Hindlimb muscle (tissue), 1 donor: Measurements from ENCODE around the gene YIPF1. TPM values are rescaled to one million over a fixed set of nuclear protein-coding genes. Genes with fewer than 3 reads are reported as not detected.
A peak's percentile ranks its signal among the peaks of the same experiment; 100 is the strongest.
"Not testable (repeated sequence)": the region's sequence is repeated elsewhere in the genome, so short reads cannot be mapped to it uniquely, and the experiment has no call there.

Experiments
- DNase-seq: peaks from one replicate; pipeline ENCODE4 v3.0.0-alpha.2; 2013
- polyA plus RNA-seq: library from polyadenylated mRNA; unstranded; fragments of 120-200 nt; gene quantifications from one replicate; pipeline ENCODE4 v1.2.1, GENCODE V29; 2013; ENCODE audit not compliant: insufficient read length

YIPF1 gene
- polyA plus RNA-seq, 1 donor, result 14.4 TPM

DNA sequence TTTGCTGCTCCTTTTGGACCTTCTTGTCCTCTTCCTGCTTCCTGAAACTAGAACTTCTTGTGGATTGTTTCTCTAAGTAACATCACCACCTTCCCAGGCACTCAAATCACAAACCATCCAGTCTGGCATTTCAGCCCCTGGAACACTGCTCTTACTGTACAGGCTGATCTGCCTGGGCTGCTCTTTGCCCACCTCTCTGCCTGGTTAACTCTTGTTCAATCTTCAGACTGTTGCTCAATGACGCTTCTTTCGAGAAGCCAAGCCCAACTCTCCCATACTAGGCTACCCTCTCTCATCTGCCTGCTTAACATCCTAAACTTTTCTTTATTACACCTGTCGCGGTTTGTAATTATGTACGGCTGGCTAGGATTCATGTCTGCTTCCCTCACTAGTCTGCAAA is 5.0 kb upstream of the YIPF1 start:
- no peak for DNase-seq

DNA sequence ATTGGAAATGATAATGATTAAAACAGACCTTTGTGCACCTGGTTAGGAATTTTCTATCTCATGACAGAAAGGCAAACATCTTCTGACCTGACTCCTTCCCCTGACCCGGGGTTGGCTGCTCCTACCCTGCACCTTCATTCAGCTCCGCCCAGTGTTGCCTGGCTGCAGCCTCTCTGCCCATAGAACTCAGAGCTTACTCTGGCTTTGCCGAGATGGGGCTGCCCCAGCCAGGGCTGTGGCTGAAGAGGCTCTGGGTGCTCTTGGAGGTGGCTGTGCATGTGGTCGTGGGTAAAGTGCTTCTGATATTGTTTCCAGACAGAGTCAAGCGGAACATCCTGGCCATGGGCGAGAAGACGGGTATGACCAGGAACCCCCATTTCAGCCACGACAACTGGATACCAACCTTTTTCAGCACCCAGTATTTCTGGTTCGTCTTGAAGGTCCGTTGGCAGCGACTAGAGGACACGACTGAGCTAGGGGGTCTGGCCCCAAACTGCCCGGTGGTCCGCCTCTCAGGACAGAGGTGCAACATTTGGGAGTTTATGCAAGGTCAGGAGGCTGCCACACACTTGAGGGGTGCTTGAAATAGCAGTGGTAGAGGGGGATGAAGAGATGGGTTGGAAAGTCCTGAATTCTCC is 4.5 kb upstream of the YIPF1 start, which contains the start of gene DIO1:
Gene DIO1, plus strand, starts transcription at position 189 of the 638 bp plus-strand sequence. Its CDS starts 24 bp downstream, at position 213.
- DNase-seq, result no peak

DNA sequence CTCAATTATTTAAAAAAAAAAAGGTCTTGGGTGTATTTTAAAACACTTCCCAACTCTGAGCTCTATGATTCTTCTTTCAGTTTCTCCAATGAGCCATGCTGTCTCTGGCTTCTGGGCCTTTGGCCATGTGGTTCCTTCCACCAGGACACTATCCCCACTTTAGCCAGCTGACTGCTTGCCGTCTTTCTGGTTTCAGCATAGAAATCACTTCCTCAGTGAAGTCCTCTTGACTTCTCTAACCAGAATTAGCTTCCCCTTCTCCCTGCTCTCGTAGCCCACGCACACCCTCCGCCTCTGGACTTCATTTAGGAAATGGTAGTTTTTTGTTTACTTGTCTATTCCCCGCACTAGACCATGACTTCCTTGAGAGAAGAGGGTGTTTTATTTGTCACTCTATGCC is 3.3 kb upstream of the YIPF1 start:
- DNase-seq, result peak; percentile 10

DNA sequence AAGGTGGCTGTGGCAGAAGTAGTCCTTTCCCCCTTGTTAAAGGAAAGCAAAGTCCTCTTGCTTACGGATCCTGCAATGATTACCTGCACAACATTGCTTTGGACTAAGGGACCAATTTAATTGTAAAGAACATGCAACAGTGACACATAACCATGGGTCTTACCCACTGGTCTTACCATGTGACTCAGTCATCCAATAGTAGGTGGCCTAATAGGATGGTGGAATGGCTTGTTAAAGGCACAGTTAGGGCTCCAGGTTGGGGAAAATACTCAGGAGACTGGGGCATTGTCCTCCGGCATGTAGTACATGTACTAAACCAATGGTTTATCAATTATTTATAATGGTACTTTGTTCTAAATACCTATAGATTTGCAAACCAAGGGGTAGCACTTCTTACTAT is 2.1 kb upstream of the YIPF1 start:
- no peak for DNase-seq

DNA sequence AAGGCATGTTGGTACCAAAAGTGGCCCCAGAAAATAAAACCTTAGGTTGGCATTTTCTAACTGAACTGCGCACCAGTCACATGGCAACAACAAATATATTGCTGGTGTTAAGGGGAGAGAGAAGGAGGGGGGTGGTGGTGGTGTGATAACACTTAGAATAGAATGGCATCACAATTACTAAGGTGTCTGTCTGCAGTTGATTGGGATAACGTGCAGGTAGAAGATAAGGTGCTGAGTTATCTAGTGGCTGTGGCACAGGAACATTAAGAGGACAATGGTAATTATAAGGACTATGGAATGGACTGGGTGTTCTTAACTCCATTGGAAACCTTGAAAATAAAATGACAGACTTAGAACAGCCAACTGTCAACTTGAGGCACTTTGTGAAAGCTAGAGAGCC is 1.4 kb upstream of the YIPF1 start:
- DNase-seq, result no peak

DNA sequence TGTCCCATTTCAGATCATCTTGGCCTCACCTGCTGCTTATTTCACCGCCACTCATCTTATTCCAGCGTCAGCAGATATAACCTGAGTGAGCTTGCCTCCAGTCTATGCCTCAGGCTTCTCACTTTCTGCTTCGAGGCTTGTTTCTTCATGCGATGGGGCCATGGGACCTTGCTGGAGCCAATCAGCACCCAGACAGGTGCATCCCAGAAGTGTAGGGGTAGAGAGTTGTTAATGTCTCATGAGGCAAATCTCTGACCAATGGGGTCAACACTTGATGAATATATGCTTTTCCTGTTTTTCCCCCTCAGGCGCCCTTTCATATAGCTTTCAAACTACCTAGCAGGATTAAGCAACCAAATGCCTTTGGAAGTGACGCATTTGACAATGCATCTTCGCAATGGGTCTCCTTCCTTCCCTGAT is 935 bp upstream of the YIPF1 start:
- DNase-seq, result no peak

DNA sequence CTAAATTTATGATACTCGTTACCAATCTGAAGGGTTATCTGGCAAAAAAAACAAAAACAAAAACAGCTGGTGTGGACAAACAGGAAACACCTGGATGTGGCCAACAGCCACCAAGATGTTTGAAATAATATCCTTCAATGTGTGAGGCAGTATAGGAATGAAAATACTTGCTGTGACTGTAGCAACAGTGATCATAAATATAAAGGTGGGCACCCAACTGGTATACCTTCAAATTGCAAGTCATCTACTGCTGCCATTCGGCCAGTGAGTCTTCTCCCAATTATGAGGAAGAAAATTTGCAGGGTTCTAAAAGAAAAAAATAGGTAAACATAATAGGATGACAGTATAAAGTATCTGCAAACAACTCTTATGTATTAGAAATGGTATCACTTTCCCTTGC is 916 bp downstream of the YIPF1 start:
- DNase-seq, result no peak

DNA sequence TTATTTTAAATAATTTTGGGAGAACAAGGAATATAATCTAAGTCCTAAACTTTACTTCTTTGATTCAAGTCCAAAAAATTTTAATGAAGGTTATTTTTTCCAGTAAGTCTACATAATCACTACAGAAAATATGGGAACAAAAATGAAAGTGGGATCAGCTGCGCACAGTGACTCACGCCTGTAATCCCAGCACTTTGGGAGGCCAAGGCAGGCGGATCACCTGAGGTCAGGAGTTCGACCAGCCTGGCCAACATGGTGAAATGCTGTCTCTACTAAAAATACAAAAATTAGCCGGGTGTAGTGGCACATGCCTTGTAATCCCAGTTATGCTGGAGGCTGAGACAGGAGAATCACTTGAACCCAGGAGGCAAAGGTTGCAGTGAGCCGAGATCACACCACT is 6.0 kb downstream of the YIPF1 start:
- not testable (repeated sequence) for DNase-seq

DNA sequence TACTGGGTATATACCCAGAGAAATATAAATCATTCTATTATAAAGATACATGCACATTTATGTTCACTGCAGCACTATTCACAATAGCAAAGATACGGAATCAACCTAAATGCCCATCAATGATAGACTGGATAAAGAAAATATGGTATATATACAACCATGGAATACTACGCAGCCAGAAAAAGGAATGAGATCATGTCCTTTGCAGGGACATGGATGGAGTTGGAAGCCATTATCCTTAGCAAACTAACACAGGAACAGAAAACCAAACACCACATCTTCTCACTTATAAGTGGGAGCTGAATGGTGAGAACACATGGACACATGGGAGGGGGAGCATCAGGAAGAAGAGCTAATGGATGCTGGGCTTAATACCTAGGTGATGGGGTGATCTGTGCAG is 7.7 kb downstream of the YIPF1 start:
- DNase-seq, result not testable (repeated sequence)

DNA sequence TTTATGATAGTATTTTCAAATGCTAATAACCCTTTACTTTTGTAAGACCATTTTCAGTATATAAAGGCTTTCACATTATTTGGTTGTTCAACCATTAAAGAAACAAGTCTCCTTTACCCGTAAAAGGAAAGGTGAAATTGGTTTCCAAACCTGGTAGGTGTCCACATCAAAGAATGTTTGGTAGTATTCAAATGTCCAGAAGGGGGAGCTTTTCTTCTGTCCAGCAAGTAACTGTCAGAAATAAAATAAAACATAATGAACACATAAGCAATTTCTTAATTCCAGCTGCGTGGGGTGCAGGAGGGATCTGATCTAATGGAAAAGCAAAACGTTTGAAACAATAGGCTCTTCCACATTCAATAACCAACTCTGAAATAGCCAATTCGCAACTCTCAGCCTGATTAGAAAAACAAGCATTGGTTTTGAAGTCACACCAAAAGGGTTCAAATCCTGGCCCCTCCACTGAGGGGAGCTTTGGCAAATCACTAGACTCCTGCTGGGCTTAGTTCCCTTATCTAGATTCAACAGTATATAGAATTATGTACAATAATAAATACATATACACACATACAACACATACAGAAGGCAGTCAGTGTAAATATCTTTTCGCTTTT is 11.0 kb downstream of the YIPF1 start:
- peak; percentile 32 for DNase-seq

DNA sequence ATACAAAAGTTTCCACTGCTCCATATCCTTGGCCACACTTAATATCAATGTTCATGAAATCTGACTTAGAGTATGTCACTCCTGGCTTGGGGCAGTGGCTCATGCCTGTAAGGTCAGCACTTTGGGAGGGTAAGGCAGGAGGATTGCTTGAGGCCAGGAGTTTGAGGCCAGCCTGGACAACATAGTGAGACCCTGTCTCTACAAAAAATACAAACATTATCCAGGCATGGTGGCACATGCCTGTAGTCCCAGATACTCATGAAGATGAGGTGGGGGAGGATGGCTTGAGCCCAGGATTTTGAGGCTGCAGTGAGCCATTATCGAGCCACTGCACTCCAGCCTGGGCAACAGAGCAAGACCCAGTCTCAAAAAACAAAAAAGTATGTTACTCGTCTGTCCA is 14.4 kb downstream of the YIPF1 start:
- not testable (repeated sequence) for DNase-seq

DNA sequence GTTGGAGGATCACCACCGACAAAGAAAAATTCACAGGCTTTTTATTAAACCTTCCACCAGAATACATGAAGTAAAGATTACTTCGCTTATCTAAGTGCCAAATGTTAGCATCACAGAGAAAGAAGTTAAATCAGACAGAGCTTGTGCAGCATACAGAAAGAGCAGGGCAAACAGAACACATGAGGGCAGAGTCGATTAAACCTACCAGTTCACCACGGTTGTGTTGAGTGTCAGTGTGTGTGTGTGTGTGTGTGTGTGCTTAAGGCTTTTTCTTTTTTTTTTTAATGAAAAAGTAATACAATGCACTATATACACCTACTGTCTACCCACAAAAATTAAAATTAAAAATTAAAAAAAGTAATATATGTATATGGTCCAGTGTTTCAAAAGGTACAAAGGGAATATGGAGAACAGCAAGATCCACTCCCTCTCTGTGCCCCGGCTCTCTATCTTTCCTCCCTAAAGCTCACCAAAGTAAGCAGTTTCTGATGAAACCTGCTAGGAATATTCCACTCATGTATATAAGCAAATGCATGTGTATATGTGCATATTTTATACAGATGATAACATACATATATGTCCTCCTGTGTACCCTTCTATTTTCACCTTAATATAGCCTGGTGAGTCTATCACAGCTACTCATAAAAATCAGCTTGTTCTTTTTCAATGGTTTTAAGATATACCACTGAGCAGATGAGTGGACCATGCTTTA is 17.7 kb downstream of the YIPF1 start:
- no peak for DNase-seq

DNA sequence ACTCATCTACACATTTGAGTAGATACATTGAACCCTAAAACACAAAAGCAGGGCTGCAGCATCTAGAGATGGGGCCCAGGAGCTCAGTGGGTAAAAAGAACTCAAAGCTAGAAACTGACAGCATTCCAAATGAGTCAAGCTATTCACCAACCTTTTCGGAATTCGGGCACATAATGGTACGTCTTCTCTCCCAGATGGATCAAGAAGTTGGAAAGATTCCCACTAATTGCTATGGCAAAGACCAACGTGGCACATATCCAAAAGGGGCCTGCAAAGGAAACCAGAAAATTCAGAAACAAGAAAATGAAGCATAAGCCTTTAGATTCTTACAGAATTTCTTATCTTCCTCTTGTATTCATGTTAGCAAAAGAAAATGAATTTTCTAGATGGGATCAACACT is 18.4 kb downstream of the YIPF1 start:
- DNase-seq, result no peak

DNA sequence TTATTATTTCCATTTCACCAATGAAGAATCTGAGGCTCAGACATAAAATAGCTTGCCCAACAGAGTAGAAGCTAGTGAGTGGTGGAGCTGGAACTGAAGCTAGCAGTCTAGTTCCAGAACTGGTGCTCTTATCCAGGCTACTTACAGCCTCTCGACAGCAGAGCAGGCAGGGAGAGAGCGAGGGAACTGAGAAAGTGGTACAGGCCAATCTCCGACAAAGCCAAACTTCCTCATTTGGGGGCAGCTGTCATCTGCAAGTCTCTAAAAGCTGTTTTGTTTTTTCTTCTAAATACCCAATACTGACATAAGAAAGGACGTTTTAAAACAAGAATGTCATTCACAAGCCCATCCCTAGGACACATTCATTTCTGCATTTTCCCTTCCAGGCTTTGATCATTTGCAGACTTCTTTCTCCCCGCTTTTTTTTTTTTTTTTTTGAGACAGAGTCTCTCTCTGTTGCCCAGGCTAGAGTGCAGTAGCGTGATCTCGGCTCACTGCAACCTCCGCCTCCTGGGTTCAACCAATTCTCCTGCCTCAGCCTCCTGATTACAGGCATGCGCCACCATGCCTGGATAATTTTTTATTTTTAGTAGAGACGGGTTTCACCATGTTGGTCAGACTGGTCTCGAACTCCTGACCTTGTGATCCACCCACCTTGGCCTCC is 20.0 kb downstream of the YIPF1 start:
- DNase-seq, result no peak

DNA sequence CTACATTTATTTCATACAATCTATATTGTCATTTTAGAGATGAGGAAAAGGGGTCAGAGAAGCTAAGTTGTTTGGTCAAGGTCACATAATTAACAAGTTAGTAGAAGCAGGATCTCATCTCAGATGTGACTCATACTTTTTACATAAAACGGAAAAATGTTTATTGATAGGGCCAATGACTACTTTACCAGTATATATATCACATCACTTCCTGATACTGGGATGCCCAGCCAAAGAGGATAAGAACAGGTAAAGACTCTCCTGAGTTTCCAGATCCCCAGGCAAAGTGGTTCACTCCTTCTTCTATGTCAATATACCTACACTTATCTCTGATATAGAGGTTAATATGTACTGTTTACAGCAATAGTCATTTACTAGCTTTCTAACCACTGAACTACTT is 21.0 kb downstream of the YIPF1 start:
- no peak for DNase-seq

DNA sequence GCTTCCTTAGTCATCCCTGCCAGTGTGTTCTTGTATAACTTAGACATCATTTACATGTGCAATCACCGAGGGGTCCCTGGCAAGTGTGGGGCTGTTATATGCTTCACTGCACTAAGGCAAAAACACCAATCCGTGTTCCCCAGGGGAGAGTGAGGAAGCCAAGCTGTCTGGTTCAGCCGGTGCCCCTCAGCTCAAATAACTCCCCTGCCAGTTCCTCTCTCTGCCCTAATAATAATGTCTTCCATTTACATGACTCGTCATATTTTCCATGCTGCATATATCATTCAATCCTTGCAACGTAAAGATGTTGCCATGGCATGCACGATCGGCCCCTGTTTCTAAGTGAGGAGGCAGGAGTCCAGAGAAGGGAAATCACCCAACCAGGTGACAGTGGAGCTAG is 27.1 kb downstream of the YIPF1 start:
- DNase-seq, result peak; percentile 6

DNA sequence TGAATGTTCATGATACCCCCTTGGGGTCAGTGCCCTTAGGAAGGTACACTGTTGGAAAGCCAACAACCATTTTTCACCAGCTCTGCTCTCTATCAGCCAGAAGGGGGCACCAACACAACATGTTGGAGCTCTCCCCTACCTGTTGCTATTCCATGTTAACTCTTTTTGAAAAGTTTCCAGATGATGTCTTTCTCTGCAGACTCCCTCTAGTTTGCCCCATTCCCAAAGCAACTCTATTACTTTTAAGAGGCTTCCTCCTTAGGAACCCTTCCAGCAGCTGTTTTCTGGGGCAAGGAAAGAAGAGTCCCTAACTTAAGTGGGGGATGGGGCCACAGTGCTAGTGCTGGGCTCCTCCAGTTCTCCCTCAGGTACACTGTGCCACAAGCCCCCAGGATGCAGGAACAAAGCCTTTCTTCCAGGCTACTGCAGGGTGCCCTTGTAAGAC is 28.6 kb downstream of the YIPF1 start:
- peak; percentile 43 for DNase-seq

DNA sequence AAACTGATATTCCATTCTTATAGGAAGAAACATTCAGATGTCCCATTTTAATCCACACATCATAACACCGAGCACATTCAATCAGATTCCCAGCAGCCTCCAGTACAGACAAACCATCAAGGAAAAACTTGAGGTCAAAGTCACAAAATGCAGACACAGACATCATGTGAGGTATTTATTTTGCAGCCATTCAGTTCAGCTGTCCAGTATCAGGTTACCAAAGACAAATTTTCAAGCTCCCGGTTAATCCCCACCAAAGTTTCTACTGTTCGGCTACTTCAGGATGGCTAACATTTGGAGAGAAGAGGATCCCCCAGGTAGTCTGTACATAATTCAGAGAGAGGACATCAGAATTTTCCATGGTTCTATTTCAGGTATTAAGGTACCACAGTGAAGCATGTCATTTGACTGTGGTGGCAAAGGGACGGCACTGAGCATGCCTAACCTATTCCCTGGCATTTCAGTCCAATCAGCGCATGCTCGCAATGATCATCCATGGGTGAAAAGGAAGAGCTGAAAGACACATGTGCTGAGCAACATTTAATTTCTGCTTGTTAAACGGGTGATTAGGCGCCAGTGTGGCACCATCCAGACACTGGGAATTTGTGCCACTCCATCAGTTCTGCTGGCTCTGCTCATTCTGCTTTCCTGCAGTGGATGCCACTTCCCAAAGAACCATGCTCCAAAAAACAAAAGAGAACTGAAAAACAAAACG is 37.9 kb downstream of the YIPF1 start:
- no peak for DNase-seq

DNA sequence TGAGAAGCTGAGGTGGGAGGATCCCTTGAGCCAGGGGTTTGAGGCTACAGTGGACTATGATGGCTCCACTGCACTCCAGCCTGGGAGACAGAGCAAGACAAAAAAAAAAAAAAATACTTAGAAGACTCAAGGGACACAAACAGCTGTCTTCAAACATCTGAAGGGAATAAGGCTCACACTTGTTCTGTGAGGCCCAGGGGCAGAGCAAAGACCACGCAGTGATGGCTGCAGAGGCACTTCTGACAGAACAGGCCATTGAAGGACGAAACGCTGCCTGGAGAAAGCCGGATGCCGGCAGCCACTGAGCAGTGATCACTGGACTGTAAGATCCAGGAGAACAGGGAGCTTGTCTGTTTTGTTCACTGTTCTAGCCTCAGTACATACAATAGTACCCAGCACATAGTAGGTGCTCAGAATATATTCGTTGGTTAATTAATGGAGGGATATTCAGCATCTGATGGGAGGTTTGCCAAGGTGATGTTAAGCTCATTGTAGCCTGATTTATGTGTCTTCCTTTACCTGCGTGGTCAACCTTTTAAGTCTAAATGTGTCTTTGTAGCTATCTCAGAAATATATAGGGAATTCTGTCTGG is 39.4 kb downstream of the YIPF1 start:
- DNase-seq, result no peak

DNA sequence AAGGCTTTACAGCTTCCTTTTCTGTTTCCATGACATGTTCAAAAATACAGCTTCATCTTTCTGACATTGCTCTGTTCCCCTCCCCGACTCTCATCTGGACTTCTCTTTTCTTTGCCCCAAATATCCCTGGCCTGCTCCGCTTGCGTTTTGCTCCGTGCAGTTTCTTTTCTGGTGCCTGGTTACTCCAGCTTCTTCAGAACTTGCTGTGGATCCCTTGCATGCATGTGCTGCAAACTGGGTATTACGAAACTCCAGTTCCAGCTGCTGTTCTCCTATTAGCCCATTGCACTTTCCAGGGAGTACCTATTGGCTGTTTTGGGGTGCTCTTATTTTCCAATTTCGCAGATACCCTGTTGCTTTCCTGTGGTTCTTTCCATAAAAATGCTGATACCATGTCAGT is 41.6 kb downstream of the YIPF1 start:
- DNase-seq, result no peak

DNA sequence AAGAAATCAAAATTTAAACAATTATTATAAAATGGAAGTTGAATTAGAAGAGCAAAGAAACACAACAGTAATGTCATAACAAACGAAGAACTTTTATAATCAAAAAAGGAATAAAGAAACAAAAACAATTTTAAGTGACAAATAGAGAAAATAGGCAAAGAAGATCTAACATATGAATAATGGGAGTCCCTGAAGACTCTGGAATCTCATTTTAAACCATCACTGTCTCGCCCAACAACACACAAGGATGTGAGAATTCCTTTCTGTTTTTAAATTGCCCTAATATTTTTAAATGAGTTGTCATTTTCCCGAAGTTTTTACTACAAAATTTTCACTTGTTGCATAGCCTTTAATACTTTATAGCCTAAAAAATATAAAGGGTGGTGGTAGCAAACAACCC is 47.2 kb downstream of the YIPF1 start:
- no peak for DNase-seq

DNA sequence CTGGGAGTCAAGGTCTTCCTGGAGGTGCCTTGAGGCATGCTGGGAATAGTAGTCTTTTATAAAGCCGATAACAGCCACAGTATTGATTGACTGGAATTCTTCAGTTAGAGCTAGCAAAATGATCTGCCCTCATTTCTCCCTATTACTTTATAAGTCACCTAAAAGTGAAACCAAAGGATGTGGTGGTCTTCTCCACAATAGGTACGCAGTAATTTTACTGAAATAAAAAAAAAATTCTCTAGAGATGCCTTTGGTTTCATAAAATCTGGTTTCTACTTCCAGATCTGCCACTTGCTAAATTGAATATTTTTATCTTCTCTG is 51.0 kb downstream of the YIPF1 start:
- DNase-seq, result no peak
